GM19463 (cell line): ENCODE results near the gene SPG11.
"Not testable (repeated sequence)": the region's sequence is repeated elsewhere in the genome, so short reads cannot be mapped to it uniquely, and the experiment has no call there.

ENCODE experiments used
- ATAC-seq: cut with Tn5 transposase; IDR thresholded peaks from one replicate; pipeline ENCODE4 v1.9.1; 2021; ENCODE audit warnings: mild to moderate bottlenecking, moderate library complexity; ENCODE audit not compliant: unreplicated experiment

Gene SPG11, protein sequence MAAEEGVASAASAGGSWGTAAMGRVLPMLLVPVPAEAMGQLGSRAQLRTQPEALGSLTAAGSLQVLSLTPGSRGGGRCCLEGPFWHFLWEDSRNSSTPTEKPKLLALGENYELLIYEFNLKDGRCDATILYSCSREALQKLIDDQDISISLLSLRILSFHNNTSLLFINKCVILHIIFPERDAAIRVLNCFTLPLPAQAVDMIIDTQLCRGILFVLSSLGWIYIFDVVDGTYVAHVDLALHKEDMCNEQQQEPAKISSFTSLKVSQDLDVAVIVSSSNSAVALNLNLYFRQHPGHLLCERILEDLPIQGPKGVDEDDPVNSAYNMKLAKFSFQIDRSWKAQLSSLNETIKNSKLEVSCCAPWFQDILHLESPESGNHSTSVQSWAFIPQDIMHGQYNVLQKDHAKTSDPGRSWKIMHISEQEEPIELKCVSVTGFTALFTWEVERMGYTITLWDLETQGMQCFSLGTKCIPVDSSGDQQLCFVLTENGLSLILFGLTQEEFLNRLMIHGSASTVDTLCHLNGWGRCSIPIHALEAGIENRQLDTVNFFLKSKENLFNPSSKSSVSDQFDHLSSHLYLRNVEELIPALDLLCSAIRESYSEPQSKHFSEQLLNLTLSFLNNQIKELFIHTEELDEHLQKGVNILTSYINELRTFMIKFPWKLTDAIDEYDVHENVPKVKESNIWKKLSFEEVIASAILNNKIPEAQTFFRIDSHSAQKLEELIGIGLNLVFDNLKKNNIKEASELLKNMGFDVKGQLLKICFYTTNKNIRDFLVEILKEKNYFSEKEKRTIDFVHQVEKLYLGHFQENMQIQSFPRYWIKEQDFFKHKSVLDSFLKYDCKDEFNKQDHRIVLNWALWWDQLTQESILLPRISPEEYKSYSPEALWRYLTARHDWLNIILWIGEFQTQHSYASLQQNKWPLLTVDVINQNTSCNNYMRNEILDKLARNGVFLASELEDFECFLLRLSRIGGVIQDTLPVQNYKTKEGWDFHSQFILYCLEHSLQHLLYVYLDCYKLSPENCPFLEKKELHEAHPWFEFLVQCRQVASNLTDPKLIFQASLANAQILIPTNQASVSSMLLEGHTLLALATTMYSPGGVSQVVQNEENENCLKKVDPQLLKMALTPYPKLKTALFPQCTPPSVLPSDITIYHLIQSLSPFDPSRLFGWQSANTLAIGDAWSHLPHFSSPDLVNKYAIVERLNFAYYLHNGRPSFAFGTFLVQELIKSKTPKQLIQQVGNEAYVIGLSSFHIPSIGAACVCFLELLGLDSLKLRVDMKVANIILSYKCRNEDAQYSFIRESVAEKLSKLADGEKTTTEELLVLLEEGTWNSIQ (N-terminal part only)

DNA sequence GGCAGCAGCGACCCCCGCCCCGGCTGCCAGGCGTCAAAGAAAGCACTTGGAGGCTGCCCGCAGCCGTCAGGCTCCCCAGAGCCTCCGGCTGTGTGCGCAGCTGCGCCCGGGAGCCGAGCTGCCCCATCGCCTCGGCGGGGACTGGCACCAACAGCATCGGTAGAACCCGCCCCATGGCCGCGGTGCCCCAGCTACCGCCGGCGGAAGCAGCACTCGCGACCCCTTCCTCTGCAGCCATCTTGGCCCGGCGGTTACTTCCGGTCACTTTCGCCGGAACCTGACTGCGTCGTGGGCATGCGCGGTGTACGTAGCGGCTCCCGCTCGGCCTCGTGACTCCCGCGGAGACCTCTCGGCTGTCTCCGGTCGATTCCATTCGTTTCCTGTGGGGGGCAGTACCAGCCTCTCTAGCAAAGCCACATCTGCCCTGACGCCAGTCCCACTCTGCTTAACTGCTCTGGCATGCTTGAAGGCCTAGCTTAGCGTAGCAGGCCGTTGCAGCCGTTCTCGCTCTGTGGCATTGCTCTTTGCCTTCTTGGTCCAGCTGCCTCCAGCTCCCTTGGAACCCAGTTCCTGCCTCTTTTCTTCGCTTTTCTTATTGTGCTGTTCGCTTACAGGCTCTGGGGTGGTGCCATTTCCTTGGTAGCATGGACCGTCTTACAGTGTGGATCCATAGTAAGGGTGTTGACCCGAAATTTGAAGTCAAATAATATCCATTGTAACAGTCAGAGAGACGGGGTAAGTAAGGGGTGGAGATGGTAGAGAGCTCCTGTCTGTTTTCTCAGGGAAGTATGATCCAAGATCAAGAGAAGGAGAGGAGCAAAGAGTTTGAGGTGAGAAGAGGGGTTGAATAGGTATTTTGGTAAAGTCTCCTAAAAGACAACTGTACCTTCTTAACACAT, at the start of gene SPG11:
SPG11 (minus strand) TSS at position 253 of the 899 bp plus-strand sequence; CDS start at position 238, 15 bp downstream.
- peak; percentile 74 for ATAC-seq

DNA sequence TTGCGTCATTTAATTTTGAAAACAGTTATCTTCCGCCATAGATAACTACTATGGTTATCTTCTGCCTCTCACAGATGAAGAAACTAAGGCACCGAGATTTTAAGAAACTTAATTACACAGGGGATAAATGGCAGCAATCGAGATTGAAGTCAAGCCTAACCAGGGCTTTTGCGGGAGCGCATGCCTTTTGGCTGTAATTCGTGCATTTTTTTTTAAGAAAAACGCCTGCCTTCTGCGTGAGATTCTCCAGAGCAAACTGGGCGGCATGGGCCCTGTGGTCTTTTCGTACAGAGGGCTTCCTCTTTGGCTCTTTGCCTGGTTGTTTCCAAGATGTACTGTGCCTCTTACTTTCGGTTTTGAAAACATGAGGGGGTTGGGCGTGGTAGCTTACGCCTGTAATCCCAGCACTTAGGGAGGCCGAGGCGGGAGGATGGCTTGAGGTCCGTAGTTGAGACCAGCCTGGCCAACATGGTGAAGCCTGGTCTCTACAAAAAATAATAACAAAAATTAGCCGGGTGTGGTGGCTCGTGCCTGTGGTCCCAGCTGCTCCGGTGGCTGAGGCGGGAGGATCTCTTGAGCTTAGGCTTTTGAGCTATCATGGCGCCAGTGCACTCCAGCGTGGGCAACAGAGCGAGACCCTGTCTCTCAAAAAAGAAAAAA, 49.0 kb upstream of the SPG11 start:
- ATAC-seq: no peak

DNA sequence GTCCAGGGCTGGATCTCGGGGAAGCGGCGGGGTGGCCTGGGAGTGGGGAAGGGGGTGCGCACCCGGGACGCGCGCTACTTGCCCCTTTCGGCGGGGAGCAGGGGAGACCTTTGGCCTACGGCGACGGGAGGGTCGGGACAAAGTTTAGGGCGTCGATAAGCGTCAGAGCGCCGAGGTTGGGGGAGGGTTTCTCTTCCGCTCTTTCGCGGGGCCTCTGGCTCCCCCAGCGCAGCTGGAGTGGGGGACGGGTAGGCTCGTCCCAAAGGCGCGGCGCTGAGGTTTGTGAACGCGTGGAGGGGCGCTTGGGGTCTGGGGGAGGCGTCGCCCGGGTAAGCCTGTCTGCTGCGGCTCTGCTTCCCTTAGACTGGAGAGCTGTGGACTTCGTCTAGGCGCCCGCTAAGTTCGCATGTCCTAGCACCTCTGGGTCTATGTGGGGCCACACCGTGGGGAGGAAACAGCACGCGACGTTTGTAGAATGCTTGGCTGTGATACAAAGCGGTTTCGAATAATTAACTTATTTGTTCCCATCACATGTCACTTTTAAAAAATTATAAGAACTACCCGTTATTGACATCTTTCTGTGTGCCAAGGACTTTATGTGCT, 48.4 kb upstream of the SPG11 start:
- peak; percentile 17 for ATAC-seq

DNA sequence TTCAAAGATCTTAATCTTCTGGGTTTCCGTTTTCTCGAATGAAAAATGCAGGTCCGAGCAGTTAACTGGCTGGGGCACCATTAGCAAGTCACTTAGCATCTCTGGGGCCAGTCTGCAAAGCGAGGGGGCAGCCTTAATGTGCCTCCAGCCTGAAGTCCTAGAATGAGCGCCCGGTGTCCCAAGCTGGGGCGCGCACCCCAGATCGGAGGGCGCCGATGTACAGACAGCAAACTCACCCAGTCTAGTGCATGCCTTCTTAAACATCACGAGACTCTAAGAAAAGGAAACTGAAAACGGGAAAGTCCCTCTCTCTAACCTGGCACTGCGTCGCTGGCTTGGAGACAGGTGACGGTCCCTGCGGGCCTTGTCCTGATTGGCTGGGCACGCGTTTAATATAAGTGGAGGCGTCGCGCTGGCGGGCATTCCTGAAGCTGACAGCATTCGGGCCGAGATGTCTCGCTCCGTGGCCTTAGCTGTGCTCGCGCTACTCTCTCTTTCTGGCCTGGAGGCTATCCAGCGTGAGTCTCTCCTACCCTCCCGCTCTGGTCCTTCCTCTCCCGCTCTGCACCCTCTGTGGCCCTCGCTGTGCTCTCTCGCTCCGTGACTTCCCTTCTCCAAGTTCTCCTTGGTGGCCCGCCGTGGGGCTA, 47.8 kb upstream of the SPG11 start, which contains the start of the genes B2M and PATL2:
B2M (plus strand) TSS at position 422 of the 647 bp plus-strand sequence; CDS start at position 452, 30 bp downstream.
PATL2 (minus strand) TSS at position 228 of the 647 bp plus-strand sequence. CDS start 34,833 bp downstream, outside the sequence.
- ATAC-seq: peak; percentile 76

DNA sequence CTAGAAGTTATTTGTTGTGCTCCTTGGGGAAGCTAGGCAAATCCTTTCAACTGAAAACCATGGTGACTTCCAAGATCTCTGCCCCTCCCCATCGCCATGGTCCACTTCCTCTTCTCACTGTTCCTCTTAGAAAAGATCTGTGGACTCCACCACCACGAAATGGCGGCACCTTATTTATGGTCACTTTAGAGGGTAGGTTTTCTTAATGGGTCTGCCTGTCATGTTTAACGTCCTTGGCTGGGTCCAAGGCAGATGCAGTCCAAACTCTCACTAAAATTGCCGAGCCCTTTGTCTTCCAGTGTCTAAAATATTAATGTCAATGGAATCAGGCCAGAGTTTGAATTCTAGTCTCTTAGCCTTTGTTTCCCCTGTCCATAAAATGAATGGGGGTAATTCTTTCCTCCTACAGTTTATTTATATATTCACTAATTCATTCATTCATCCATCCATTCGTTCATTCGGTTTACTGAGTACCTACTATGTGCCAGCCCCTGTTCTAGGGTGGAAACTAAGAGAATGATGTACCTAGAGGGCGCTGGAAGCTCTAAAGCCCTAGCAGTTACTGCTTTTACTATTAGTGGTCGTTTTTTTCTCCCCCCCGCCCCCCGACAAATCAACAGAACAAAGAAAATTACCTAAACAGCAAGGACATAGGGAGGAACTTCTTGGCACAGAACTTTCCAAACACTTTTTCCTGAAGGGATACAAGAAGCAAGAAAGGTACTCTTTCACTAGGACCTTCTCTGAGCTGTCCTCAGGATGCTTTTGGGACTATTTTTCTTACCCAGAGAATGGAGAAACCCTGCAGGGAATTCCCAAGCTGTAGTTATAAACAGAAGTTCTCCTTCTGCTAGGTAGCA, 47.0 kb upstream of the SPG11 start:
- peak; percentile 24 for ATAC-seq

DNA sequence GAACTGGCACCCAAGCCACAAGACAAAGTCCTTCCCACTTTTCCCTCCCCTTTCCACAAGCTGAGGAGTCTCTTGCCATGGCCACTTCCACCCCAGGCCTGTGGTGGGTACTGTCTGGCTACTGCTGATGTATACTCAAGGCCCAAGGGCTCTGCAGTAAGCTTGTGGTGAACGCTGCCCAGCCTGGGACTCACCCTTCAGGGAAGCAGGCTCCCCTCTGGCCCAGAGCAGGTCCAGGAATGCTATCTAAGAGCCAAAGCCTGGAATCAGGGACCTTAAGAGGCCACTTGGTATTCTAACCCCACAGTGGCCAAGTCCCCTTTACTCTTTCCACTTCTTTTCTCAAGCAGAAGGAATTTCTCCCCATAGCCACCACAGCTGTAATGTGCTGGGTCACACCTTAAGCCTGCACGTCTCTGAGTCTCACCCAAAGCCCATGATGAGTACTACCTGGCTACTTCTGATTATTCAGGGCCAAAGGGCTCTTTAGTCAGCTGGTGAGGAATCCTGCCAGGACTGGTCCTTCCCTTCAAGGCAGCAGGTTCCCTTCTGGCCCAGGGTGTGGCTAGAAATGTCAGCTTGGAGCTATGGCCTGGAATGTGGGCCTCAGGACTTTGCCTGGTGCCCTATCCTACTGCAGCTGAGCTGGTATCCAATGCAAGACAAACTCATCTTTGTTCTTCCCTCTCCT, 43.6 kb upstream of the SPG11 start:
- no peak for ATAC-seq

DNA sequence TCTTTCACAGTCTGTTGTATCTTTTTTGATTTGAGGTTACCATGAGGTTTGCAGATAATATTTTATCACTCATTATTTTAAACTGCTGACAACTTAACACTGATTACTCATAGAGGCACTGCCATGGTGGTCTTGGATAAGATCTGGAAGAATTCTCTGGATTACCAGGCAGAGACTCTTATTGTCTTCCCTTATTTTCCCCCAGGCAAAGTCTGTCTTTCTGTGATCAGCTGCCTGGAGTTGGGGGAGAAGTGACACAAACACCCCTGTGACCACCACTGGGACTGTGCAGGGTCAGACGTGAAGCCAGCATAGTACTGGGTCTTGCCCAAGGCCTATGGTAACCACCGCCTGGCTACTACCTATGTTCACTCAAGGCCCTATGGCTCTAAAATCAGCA, 42.9 kb upstream of the SPG11 start:
- ATAC-seq: no peak

DNA sequence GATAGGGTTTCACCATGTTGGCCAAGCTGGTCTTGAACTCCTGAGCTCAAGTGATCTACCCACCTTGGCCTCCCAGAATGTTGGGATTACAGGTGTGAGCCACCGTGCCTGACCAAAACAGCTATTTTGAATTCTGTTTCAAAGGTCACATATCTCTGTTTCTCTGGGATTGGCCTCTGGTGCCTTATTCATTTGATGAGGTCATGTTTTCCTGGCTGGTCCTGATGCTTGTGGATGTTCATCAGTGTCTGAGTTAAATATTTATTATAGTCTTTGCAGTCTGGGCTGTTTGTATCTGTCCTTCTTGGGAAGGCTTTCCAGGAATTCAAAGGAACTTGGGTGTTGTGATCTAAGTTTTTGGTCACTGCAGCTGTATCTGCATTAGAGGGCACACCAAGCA, 42.5 kb upstream of the SPG11 start:
- ATAC-seq: no peak

DNA sequence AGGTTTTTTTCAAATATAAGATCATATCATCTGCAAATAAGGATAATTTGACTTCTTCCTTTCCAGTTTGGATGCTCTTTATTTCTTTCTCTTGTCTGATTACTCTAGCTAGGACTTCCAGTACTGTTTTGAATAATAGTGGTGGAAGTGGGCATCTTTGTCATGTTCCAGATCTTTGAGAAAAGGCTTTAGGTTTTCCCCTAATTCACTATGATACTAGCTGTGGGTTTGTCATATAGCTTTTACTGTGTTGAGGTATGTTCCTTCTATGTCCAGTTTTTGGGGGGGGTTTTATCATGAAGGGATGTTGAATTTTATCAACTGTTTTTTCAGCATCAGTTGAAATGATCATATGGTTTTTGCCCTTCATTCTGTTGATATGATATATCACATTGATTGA, 37.2 kb upstream of the SPG11 start:
- ATAC-seq: not testable (repeated sequence)

DNA sequence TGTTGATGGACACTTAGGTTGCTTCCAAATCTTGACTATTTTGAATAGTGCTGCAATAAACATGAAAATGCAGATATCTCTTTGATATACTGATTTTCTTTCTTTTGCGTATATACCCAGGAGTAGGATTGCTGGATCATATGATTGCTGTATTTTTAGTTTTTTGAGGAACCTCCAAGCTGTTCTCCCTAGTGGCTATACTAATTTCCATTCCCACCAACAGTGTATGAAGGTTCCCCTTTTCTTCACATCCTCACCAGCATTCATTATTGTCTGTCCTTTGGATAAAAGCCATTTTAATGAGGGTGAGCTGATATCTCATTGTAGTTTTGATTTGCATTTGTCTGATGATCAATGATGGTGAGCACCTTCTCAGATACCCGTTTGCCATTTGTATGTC, 35.2 kb upstream of the SPG11 start:
- ATAC-seq: no peak

DNA sequence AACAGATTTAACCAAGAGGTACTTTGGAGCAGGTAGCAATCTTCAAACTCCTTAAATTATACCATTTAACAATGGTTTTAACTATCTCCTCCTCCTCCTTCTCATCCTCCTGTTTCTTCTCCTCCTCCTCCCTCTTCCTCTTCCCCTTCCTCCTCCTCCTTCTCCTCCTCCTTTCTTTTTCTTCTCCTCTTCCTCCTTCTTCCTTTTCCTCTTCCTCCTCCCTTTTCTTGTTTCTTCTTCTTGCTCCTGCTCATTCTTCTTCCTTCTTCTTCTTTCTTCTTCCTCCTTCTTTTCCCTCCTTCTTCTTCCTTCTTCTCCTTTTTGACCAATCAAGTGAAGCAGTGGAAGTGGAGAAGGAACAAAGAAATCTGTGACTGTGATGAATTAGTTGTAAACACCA, 33.6 kb upstream of the SPG11 start:
- no peak for ATAC-seq

DNA sequence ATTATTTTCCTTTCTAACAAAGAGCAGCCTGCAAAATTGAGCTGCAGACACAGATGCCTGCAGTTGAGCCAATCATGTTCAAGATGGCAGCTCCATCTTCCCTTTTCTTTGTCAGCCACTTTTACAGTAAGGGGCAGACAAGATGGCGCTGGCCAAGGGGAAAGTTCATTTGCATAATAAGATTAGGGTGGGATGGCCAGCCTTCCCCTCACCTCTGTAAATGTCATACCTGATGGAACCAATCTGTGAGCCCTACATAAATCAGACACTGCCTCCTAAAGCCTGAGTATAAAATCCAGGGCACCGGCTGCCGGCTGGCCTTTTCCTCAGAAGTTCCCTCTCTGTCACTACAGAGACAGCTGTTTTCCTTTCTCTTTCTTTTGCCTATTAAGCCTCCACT, 31.8 kb upstream of the SPG11 start:
- ATAC-seq: no peak

DNA sequence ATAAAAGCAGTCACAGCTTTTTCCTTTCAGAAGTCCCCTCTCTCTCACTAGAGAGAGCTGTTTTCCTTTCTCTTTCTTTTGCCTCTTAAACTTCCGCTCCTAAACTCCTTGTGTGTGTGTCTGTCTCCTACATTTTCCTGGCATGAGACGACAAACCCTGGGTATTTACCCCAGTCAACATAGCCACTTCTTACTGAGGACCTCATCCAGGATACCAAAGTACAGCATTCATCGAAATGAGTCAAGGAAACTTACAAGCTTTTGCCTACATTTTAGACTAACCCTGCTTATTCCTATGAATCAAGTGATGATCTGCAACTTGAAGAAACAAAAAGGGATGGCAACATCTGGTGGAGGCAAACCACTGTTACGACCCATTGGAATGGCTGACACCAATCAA, 31.0 kb upstream of the SPG11 start:
- no peak for ATAC-seq

DNA sequence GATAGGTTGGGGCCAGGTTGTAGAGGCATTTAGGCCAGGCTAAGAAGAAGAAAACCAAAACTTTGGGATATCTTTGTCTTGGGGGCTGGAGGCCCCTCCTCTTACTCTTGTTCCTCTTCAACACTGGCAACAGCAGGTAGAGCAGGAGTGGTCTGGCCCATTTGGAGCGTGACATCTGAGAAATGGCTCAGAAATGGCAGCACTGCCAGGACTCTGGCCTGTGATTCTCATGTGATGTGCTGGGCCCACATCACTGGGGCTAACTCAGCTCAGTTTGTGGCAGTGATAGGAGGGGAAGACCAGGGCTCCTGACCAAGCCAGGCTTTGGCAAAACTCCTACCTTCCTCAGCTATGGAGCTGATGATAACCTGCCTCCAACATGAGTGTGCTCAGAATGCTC, 29.2 kb upstream of the SPG11 start:
- no peak for ATAC-seq

DNA sequence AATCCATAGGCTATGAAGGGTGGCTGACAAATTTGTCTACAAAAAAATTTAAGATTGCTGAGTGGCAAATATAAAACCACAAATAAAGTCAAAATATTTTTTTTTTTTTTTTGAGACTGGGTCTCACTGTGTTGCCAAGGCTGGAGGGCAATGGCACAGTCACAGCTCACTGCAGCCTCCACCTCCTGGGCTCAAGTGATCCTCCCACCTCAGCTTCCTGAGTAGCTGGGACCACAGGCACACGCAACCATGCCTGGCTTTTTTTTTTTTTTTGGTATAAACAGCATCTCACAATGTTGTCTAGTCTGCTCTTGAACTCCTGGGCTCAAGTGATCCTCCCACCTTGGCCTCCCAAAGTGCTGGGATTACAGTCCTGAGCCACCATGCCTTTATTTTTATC, 26.8 kb upstream of the SPG11 start:
- ATAC-seq: not testable (repeated sequence)

DNA sequence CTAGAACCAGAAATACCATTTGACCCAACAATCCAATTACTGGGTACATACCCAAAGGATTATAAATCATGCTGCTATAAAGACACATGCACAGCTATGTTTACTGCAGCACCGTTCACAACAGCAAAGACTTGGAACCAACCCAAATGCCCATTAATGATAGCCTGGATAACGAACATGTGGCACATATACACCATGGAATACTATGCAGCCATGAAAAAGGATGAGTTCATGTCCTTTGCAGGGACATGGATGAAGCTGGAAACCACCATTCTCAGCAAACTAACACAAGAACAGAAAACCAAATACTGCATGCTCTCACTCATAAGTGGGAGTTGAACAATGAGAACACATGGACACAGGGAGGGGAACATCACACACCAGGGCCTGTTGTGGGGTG, 25.9 kb upstream of the SPG11 start:
- not testable (repeated sequence) for ATAC-seq
